Lower leg skin (tissue), 4 donors: Measurements from ENCODE around the gene MCL1. TPM values are rescaled to one million over a fixed set of nuclear protein-coding genes. Genes with fewer than 3 reads are reported as not detected.

Experiments used
- DNase-seq, 2 donors: peaks; one replicate each; pipeline ENCODE4 v3.0.0-alpha.2; 2019; ENCODE audit warnings: low spot score in 2 of 2
- H3K4me3 ChIP-seq: fragments of 200-600 bp; sonication (generic); 2 replicates; pipeline ENCODE4 v1.5.1; 2017; ENCODE audit warnings: mild to moderate bottlenecking, low read depth; ENCODE audit not compliant: poor library complexity, severe bottlenecking
- POLR2A ChIP-seq, 2 donors: fragments of 450-650 bp; IDR thresholded peaks; one replicate each; pipeline ENCODE4 v1.6.1; 2016 to 2017; ENCODE audit warnings: antibody characterized with exemption in 2 of 2, mild to moderate bottlenecking in 1 of 2, moderate library complexity in 1 of 2
- WGBS, 2 donors: methylation state at CpG; one replicate each; pipeline ENCODE4 v1.1.5; 2018; 5-methylcytosine and 5-hydroxymethylcytosine counted together
- intact Hi-C: fragments of 100-400 bp; cut with DNase I; formaldehyde crosslinking; loops from one replicate; pipeline ENCODE4 v1.15.0; 2023; ENCODE audit warnings: low total_unique reads
- total RNA-seq, 4 donors: library from RNA; depleted of rRNA; stranded (reverse); fragments of >200 nt; gene quantifications; one replicate each; pipeline ENCODE4 v1.1.0, GENCODE V29; 2016
- TF ChIP-seq, protein P1 (sequence below), 3 donors: fragments of 450-650 bp; IDR thresholded peaks; one replicate each; pipeline ENCODE4 v1.5.1; 2016; ENCODE audit warnings: antibody characterized with exemption in 3 of 3, mild to moderate bottlenecking in 3 of 3, moderate library complexity in 2 of 3

MCL1 gene
- total RNA-seq, 4 donors from 2014 or later = 282 to 445 (median 360) TPM

DNA sequence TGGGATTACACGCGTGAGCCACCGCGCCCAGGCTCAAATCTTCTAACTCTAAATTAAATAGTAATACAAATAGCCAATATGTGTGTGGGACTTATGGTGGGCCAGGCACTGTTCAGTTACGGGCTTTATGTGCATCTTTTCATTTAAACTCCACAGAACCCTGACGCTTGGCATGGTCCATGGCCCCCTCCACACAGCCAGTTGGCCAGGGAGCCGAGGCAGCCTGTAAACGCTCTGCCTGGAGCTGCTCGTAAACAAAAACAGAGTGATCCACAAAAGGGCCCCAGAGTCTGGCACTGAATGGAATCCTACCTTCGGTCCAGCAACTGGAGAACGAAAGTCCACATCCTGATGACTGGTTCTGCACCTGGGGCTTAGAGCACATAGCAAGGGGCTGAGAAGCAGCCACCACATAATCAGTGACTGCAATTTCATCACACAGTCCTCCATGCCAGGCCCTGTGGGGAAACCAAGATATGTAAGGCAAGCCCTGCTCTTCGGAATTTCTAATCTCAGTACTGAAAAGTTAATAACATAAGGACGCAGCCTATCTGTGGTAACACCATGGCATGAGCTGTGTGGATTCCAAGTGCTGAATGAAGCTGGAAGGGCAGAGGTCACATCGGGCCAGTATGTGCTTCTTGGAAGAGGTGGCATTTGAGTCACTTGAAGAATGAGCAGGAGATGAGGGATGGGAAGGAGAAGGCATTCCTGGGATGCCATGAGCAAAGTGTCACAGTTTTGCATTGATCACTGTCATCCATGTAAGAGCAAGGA lies 43.7 kb downstream of the MCL1 start:
- WGBS, 2 donors = 85 to 86% methylated on average over 14 of the region's 14 CpGs
- TF ChIP-seq POLR2A (IDR thresholded peaks at IDR 0.05) = no peak
- TF ChIP-seq, protein P1, sequence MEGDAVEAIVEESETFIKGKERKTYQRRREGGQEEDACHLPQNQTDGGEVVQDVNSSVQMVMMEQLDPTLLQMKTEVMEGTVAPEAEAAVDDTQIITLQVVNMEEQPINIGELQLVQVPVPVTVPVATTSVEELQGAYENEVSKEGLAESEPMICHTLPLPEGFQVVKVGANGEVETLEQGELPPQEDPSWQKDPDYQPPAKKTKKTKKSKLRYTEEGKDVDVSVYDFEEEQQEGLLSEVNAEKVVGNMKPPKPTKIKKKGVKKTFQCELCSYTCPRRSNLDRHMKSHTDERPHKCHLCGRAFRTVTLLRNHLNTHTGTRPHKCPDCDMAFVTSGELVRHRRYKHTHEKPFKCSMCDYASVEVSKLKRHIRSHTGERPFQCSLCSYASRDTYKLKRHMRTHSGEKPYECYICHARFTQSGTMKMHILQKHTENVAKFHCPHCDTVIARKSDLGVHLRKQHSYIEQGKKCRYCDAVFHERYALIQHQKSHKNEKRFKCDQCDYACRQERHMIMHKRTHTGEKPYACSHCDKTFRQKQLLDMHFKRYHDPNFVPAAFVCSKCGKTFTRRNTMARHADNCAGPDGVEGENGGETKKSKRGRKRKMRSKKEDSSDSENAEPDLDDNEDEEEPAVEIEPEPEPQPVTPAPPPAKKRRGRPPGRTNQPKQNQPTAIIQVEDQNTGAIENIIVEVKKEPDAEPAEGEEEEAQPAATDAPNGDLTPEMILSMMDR (IDR thresholded peaks at IDR 0.05) = no peak
- intact Hi-C loops = no loop called here
- H3K4me3 ChIP-seq = no peak overlapping the region
- DNase-seq = no peak

DNA sequence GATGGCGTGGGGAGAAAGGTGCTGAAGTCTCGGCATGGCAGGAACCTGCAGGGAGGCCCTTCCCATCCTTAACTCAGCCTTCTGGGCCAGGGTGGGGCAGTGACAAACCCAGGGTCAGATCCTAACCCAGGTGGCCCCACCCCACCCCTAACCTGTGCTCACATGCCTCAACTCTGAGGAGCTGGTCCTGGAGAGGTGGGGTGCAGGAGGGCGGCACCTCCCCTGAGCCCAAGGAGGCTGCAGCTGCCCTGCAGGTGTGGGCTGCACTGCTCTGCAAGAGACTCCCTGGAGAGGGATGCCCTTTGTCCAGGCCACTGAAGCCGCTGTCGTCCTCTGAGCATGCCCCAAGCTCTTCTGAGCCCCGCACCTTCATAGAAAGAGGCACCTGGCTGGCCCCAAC lies 45.4 kb downstream of the MCL1 start:
- intact Hi-C loops = no loop called here
- TF ChIP-seq, protein P1 (IDR thresholded peaks at IDR 0.05) = no peak
- TF ChIP-seq POLR2A (IDR thresholded peaks at IDR 0.05) = no peak
- 49 to 70% methylated on average over 6 of the region's 6 CpGs for WGBS, 2 donors
- H3K4me3 ChIP-seq = no peak overlapping the region
- DNase-seq = no peak

DNA sequence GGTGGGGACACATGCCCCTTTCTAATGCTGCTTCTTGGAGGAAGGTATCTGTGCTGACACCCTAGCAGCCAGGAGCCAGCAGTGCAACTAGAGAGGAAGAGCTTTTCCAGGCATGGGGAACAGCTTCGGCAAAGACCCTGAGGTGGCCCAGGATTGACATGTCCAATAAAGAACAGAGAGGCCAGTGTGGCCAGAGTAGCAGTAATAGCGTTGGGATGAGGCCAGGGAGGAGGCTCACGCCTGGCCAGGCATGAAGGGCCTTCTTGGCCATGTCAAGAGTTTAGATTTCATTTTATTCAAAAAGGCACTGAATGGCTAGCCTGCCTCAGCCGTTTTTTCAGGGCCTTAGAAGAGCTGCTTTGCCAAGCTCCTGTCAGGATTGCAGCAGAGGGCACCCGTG lies 46.5 kb downstream of the MCL1 start:
- intact Hi-C loops = no loop called here
- DNase-seq = no peak
- H3K4me3 ChIP-seq = no peak overlapping the region
- 33 to 39% methylated on average over 5 of the region's 5 CpGs for WGBS, 2 donors
- no peak for TF ChIP-seq POLR2A (IDR thresholded peaks at IDR 0.05)
- TF ChIP-seq, protein P1 (IDR thresholded peaks at IDR 0.05) = no peak

DNA sequence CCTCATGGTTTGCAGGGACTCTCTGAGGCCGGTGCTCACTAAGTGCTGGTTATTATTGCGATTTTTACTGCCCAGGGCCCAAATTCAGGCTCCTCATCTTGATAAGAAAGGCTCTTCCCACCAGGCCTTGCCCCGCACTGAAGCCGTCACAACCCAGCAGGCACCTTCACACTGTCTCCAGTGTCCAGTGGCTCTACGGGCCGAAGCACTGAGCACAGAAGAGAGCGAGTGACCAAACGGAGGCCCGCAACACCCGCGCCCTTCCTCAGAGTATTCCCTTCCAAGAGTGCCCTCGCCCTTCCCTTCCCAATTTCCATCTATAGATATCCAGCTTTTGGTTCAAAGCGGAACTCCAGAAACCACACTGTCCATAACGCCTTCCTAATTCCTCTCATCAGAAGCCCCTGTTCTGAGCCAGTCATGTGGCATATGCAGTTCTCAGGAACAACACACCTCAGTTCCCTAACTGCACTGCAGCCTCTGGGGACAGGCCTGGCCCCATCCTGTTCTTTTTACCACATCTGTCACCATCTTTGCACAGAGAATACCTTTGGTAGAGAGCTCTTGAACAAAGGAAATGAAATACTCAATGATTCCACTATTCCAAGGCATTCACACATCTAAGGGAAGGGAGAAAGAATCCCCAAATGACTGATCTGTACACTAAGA lies 48.8 kb downstream of the MCL1 start:
- 96% methylated on average over 14 of the region's 14 CpGs for WGBS, 2 donors

DNA sequence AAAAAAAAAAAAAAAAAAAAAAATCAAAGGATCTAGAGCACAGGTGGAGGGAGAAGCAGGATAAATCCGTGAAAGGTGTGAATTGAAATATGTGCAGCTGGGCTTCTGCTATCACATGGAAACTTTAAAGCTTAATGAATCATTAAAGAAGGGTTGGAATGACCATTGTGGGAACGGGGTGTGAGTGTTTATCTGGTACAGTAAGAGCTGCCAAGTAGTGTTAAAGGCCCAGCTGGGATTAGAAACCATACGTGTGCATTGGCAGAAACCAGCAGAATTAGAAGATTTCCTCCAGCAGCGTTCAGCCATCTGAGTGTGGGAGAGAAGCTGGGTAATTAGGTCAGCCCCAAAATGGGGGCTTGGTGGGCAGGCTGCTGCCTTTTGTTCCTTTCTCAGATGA lies 50.4 kb downstream of the MCL1 start:
- WGBS, 2 donors = 21 to 26% methylated on average over 4 of the region's 4 CpGs
- intact Hi-C loops = no loop called here
- H3K4me3 ChIP-seq = no peak overlapping the region
- TF ChIP-seq, protein P1 (IDR thresholded peaks at IDR 0.05) = no peak
- no peak for TF ChIP-seq POLR2A (IDR thresholded peaks at IDR 0.05)
- DNase-seq = no peak

More for the DNA sequence above, 48.8 kb downstream of the MCL1 start:
- intact Hi-C loops = no loop called here
- no peak overlapping the region for H3K4me3 ChIP-seq
- no peak for DNase-seq
- TF ChIP-seq, protein P1 (IDR thresholded peaks at IDR 0.05) = no peak
- TF ChIP-seq POLR2A (IDR thresholded peaks at IDR 0.05) = no peak
